HG03066 (cell line): ENCODE results near the gene HNRNPC.
"Not testable (repeated sequence)": the region's sequence is repeated elsewhere in the genome, so short reads cannot be mapped to it uniquely, and the experiment has no call there.

ENCODE experiments used
- ATAC-seq: cut with Tn5 transposase; IDR thresholded peaks from one replicate; pipeline ENCODE4 v1.9.1; 2021; ENCODE audit warnings: low read depth; ENCODE audit not compliant: unreplicated experiment

Gene HNRNPC

GRCh38 chr14:21199611-21200560 is 69.4 kb downstream of the HNRNPC start:
- ATAC-seq, result no peak

DNA sequence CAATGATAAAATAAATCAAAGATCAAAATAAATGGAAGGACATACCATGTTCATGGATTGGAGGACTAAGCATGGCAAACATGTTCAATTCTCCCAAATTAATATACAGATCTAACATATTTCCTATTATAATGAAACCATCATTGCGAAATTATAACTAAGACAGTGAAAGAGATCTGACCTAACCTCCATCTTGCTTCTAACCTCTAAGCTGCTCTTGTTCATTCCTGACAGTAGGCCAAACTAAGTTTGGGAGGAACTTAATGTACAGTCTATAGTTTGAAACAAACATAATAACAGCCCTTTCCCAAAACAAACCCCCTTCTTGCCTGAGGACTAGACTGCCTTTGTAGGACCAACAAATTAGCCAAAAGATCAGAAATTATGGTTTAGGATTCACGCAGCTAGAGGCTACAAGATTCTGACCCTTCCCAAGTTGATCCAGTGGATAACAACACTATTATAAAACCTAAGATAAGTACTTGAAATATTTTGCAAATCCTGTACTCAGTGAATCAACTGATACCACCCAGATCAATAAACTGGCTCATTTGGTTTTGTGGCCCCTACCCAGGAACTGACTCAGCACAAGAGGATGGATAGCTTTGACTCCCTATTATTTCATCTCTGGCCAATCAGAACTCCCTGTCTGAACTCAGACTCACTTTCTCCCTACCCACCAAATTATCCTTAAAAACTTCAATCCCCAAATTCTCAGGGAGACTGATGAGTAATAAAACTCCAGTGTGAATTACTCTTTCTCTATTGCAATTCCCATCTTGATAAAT is 71.6 kb downstream of the HNRNPC start:
- no peak for ATAC-seq

- ATAC-seq, result no peak
Measured at GRCh38 chr14:21194597-21194996, 74.6 kb downstream of the HNRNPC start.

GRCh38 chr14:21192875-21193535 is 76.2 kb downstream of the HNRNPC start:
- ATAC-seq, result no peak

GRCh38 chr14:21192447-21192822 is 76.8 kb downstream of the HNRNPC start:
- ATAC-seq, result no peak

GRCh38 chr14:21191809-21192446 is 77.3 kb downstream of the HNRNPC start:
- peak; percentile 86 for ATAC-seq

DNA sequence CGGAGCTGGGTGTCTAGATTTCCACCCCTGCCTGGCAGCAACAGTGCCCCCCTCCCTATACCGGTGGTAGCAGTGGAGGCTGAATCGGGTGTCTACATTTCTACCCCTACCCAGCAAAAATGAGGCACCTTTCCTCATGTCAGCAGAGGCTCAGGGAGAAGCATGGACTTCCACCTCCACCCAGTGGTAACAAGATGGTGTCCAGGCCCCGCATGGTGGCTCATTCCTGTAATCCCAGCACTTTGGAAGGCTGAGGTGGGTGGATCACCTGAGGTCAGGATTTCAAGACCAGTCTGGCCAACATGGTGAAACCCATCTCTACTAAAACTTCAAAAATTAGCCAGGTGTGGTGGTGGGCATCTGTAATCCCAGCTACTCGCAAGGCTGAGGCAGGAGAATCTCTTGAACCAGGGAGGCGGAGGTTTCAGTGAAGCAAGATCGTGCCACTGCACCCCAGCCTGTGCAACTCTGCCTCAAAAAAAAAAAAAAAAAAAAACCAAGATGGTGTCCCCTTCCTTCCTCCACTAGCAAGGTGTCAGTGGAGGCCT is 77.9 kb downstream of the HNRNPC start:
- no peak for ATAC-seq

DNA sequence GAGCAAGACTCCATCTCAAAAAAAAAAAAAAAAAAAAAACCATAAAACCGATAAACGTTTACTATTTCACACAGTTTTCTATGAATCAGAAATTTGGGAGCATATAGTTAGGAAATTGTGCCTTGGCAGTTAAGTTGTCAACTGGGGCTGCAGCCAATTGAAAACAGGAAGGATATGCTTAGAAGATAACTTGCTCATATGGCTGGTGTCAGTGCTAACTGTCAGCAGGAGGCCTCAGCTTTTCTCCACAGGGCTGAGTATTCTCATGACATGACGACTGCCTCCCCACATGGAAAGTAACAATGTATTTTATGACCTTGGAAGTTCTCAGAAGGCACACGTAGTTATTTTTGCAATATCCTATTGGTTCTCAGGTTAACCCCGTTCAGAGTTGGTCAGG is 83.8 kb downstream of the HNRNPC start:
- no peak for ATAC-seq

DNA sequence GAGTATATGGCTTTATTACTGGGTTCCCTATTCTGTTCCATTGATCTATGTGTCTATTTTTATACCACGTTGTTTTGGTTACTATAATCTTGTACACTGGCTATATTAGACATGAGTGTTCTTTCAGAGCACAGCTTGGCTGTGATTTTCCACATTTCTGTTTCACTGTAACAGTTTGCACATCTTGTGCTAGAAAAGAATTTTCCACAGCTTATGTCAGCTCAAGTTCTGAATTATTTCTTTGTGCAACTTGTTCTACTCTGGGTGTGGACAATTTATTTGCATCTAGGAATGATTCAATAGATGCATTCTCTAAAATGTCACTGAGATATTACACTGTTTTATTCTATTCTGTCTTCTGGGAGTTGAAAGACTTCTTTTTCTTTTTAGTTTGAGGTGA is 85.0 kb downstream of the HNRNPC start:
- no peak for ATAC-seq

DNA sequence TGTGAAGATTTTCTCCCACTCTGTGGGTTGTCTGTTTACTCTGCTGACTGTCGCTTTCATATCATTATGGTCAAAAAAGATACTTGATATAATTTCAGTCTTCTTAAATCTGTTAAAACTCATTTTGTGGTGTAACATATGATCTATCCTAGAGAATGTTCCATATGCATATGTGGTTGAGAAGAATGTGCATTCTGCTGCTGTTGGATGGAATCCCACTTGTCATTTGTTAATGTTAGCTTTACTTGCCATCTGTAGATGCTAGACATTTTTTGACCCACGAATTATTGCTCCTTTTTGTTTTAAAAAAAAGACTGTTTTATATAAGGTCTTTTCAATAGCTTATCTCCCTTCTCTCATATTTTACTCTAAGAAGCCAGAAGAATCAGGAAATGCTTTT is 87.1 kb downstream of the HNRNPC start:
- ATAC-seq, result no peak

GRCh38 chr14:21171128-21171527 is 98.1 kb downstream of the HNRNPC start:
- ATAC-seq, result no peak

- no peak for ATAC-seq
Measured at GRCh38 chr14:21169573-21169972, 99.7 kb downstream of the HNRNPC start.

DNA sequence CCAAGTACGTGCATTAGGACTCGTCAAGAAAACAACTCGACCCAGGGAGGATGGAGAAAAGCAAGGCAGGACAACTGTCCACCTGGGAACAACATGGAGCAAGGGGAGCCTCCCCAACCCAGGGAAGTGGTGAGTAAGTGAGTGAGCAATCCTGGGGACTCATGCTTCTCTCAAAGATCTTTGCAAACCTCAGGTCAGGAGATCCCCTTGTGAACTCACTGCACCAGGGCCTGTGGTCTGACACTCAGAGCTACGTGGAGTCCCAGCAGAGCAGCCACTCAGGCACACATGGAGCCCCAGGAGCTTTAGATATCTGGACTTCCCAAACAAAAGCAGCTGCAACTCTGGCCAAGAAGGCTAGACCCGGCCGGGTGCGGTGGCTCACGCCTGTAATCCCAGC is 101.2 kb downstream of the HNRNPC start:
- ATAC-seq, result no peak

- not testable (repeated sequence) for ATAC-seq
Measured at GRCh38 chr14:21165670-21166069, 103.6 kb downstream of the HNRNPC start.

DNA sequence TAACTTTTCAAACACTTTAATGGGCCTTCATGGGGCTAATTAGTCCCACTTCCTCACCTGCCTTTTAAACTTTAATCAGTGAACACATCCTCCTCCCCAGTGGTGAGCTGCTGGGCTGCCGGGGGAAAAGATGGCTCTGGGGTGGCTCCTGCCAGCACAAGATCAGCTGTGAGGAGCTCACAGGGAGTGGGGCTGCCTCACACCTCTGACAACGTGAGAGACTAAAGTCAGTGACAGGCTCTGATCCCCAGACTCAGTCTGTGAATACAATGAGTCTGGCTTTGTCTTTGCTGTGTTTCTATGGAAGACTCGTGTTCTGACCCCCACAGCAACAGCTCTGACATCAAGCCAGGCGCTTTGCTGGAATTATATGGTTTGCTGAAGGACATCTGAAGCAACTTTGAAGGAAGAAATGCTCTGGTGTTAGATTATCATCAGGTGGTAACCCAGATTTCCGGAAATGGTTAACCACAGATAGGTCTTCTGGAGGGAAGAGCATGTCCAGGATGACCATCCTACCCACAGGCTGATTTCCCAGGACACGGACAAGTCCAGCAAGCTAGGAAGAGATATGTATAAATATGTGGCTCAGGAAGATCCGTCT is 104.1 kb downstream of the HNRNPC start:
- not testable (repeated sequence) for ATAC-seq

DNA sequence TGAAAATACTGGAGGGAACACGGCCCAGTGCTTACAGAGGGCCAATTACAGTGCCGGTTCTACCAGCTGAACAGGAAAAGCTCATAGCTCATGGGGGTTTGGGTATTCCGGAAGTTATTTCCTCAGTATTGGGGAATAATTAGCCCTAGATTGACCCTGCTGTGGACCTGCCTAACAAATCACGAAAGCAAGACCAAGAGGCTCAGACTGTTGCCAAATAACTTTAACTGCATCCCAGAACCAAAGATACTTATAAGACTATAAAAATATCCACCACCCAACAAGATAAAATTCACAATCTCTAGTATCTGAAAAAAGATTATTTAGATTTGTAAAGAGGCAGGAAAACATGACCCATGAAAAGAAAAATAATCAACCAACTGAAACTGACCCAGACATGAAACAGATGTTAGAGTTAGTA is 105.4 kb downstream of the HNRNPC start:
- no peak for ATAC-seq

DNA sequence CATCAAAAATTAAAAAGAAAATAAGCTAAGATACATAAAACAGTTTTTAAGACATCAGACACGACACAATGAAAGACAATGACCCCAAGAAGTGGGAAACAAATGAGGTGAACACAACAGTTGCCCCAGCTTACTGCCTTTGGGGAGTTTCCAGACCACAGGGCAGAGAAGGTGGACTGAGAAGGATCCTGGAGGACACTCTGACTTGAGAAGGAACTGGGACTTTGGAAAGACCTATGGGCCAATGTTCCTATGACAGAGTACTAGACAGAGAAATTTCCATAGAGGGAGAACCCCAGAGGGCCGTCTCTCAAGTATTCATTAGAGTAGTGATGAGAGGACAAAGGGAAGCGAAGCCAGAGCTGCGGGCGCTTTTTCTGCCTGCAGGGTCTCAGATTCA is 107.2 kb downstream of the HNRNPC start:
- no peak for ATAC-seq

- ATAC-seq, result no peak
Measured at GRCh38 chr14:21160061-21160610, 109.1 kb downstream of the HNRNPC start.
